Neuronal stem cell (in vitro differentiated cells): ENCODE results near the gene SPOP.
A peak's percentile ranks its signal among the peaks of the same experiment; 100 is the strongest.

Source experiments
- DNase-seq: peaks from one replicate; pipeline ENCODE4 v3.0.0-alpha.2; 2013; ENCODE audit warnings: low spot score
- H2AFZ ChIP-seq: one replicate; pipeline ENCODE4 v1.6.1; 2013; ENCODE audit warnings: mild to moderate bottlenecking, low read length, inconsistent platforms
- H2AK5ac ChIP-seq: 2 replicates; pipeline ENCODE4 v1.6.1; 2013; ENCODE audit warnings: low read depth, mild to moderate bottlenecking, inconsistent platforms, low read length, moderate library complexity, mixed read lengths
- H2BK120ac ChIP-seq: 2 replicates; pipeline ENCODE4 v1.6.1; 2013; ENCODE audit warnings: low read depth, mild to moderate bottlenecking, inconsistent platforms, low read length, moderate library complexity, mixed read lengths
- H2BK12ac ChIP-seq: one replicate; pipeline ENCODE4 v1.6.1; 2013; ENCODE audit warnings: low read length, inconsistent platforms
- H2BK15ac ChIP-seq: 2 replicates; pipeline ENCODE4 v1.6.1; 2013; ENCODE audit warnings: mild to moderate bottlenecking, low read length, inconsistent platforms, mixed read lengths
- H2BK5ac ChIP-seq: one replicate; pipeline ENCODE4 v1.6.1; 2013; ENCODE audit warnings: inconsistent platforms, mild to moderate bottlenecking, low read length, moderate library complexity
- H3K14ac ChIP-seq: one replicate; pipeline ENCODE4 v1.6.1; 2013; ENCODE audit warnings: low read length, inconsistent platforms
- H3K18ac ChIP-seq: 2 replicates; pipeline ENCODE4 v1.6.1; 2013; ENCODE audit warnings: low read length, inconsistent platforms
- H3K23ac ChIP-seq: 2 replicates; pipeline ENCODE4 v1.6.1; 2013; ENCODE audit warnings: low read depth, mild to moderate bottlenecking, mixed read lengths, low read length, inconsistent platforms; ENCODE audit not compliant: poor library complexity
- H3K27ac ChIP-seq: replicated peaks from 3 replicates; pipeline ENCODE4 v1.5.1; 2013; ENCODE audit warnings: low read length, inconsistent platforms
- H3K27me3 ChIP-seq, 3 experiments: 2 replicates each; pipeline ENCODE4 v1.6.1; 2013; ENCODE audit warnings: low read length in 3 of 3, mild to moderate bottlenecking in 2 of 3, inconsistent platforms in 1 of 3, low read depth in 1 of 3, mixed read lengths in 1 of 3, moderate library complexity in 1 of 3; ENCODE audit not compliant: control insufficient read depth in 3 of 3, insufficient read depth in 3 of 3
- H3K36me3 ChIP-seq, 2 donors: replicated peaks in 1 of 2; 2 replicates each; pipeline ENCODE4 v1.6.1; 2013; ENCODE audit warnings: low read length in 2 of 2; ENCODE audit not compliant: control insufficient read depth in 2 of 2, insufficient read depth in 2 of 2
- H3K4ac ChIP-seq: 2 replicates; pipeline ENCODE4 v1.6.1; 2013; ENCODE audit warnings: inconsistent platforms, mild to moderate bottlenecking, low read length, moderate library complexity
- H3K4me1 ChIP-seq, 2 donors: 1 replicate in 1 of 2; 2 replicates in 1 of 2; pipeline ENCODE4 v1.6.1; 2013; ENCODE audit warnings: low read length in 2 of 2, low read depth in 1 of 2; ENCODE audit not compliant: control insufficient read depth in 2 of 2, insufficient read depth in 1 of 2
- H3K4me2 ChIP-seq: one replicate; pipeline ENCODE4 v1.6.1; 2013; ENCODE audit warnings: mild to moderate bottlenecking, low read length, inconsistent platforms; ENCODE audit not compliant: insufficient read depth, poor library complexity, severe bottlenecking
- H3K4me3 ChIP-seq, 2 donors: 2 replicates each; pipeline ENCODE4 v1.5.1; 2013; ENCODE audit warnings: low read length in 2 of 2, mild to moderate bottlenecking in 2 of 2, inconsistent platforms in 1 of 2, moderate library complexity in 1 of 2
- H3K79me1 ChIP-seq: one replicate; pipeline ENCODE4 v1.6.1; 2013; ENCODE audit warnings: low read depth, mild to moderate bottlenecking, inconsistent platforms, low read length, moderate library complexity
- H3K9ac ChIP-seq: one replicate; pipeline ENCODE4 v1.6.1; 2013; ENCODE audit warnings: mild to moderate bottlenecking, low read depth, low read length, inconsistent platforms; ENCODE audit not compliant: poor library complexity
- H3K9me3 ChIP-seq, 2 donors: replicated peaks in 1 of 2; 2 replicates each; pipeline versions ENCODE3 to v1.6.1; 2013; ENCODE audit warnings: low read length in 2 of 2, mild to moderate bottlenecking in 2 of 2, inconsistent platforms in 1 of 2, low read depth in 1 of 2, mixed read lengths in 1 of 2, moderate library complexity in 1 of 2; ENCODE audit not compliant: control insufficient read depth in 2 of 2, insufficient read depth in 1 of 2
- H4K8ac ChIP-seq: one replicate; pipeline ENCODE4 v1.6.1; 2013; ENCODE audit warnings: low read depth, mild to moderate bottlenecking, inconsistent platforms, low read length, moderate library complexity
- H4K91ac ChIP-seq: one replicate; pipeline ENCODE4 v1.6.1; 2013; ENCODE audit warnings: low read length, low read depth, mild to moderate bottlenecking, inconsistent platforms; ENCODE audit not compliant: poor library complexity
- WGBS, 2 donors: extraction: QIAGEN DNeasy Blood & Tissue Kit; methylation state at CpG; one replicate each; pipeline ENCODE4 v1.1.7; 2013; ENCODE audit warnings: missing lambda C conversion rate in 2 of 2, mixed read lengths in 1 of 2; ENCODE audit not compliant: insufficient read length in 2 of 2, insufficient replicate concordance in 1 of 2; ENCODE audit errors: extremely low coverage in 2 of 2; 5-methylcytosine and 5-hydroxymethylcytosine counted together

The SPOP gene

GRCh38 chr17:49567104-49567521 lies 110.8 kb downstream of the SPOP start:
- Histone ChIP-seq H2BK5ac (peak overlapping the region; percentile 87), H2BK15ac (peak overlapping the region; percentile 58), H3K36me3 (no peaks in the 10 kb centered on the region), H4K91ac (no peak overlapping the region), H3K4me3 (no peak overlapping the region), H3K4me1 (peaks cover 0 to 12% of the 10 kb centered on the region in 2 donors), H3K23ac (peak overlapping the region; percentile 80), H3K79me1 (peaks cover 2% of the 10 kb centered on the region), H2AK5ac (peak overlapping the region; percentile 99), H3K4ac (no peak overlapping the region), H3K4me2 (no peak overlapping the region), H2BK12ac (peak overlapping the region; percentile 30), H4K8ac (no peak overlapping the region), H3K14ac (no peak overlapping the region), H3K27ac (no peak overlapping the region), H3K18ac (no peak overlapping the region), H2BK120ac (no peak overlapping the region), H2AFZ (no peak overlapping the region), H3K9ac (no peak overlapping the region), H3K27me3 (peaks cover 0 to 33% (median 11%) of the 10 kb centered on the region in 3 experiments), H3K9me3 (no peaks in the 10 kb centered on the region)
- no peak for DNase-seq
- WGBS, 2 donors: no CpG with 5 or more reads among the region's 9 CpGs

DNA sequence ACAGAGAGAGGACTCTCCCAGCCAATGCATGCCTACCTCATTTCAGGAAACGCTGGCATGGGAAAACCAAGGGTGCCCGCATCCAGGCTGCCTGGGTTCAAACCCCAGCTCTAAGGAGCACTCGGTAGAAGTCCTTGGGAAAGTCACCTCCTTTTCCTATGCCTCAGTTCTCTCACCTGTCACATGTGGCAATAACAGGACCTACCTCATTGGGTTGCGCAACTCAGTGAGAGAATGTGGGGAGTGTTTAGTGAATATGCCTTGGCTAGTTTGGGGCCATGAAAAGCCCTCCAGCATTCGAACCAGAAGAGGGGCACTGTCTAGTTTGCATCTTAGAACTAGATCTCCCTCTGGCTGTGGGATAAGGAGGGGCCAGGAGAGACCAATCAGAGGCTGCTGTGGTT lies 111.2 kb downstream of the SPOP start:
- Histone ChIP-seq H3K18ac (no peak overlapping the region), H4K8ac (no peak overlapping the region), H3K4me2 (no peak overlapping the region), H2AFZ (no peak overlapping the region), H3K9me3 (no peaks in the 10 kb centered on the region), H2AK5ac (no peak overlapping the region), H3K79me1 (peaks cover 2% of the 10 kb centered on the region), H3K4me3 (no peak overlapping the region), H3K23ac (no peak overlapping the region), H3K4me1 (peaks cover 0 to 12% of the 10 kb centered on the region in 2 donors), H2BK5ac (no peak overlapping the region), H3K27me3 (peaks cover 0 to 31% (median 11%) of the 10 kb centered on the region in 3 experiments), H4K91ac (no peak overlapping the region), H3K4ac (no peak overlapping the region), H3K9ac (no peak overlapping the region), H3K27ac (no peak overlapping the region), H2BK120ac (no peak overlapping the region), H3K14ac (no peak overlapping the region), H2BK15ac (no peak overlapping the region), H3K36me3 (no peaks in the 10 kb centered on the region), H2BK12ac (no peak overlapping the region)
- WGBS, 2 donors: no CpG with 5 or more reads among the region's 5 CpGs
- no peak for DNase-seq

GRCh38 chr17:49565948-49566491 lies 111.9 kb downstream of the SPOP start:
- Histone ChIP-seq H3K23ac (no peak overlapping the region), H2BK15ac (no peak overlapping the region), H3K36me3 (no peaks in the 10 kb centered on the region), H3K4me1 (peaks cover 0 to 10% of the 10 kb centered on the region in 2 donors), H2BK5ac (no peak overlapping the region), H3K18ac (no peak overlapping the region), H3K79me1 (peaks cover 2% of the 10 kb centered on the region), H3K4me3 (no peak overlapping the region), H3K9ac (peak overlapping the region; percentile 63), H3K4me2 (no peak overlapping the region), H3K9me3 (no peaks in the 10 kb centered on the region), H3K4ac (no peak overlapping the region), H2AFZ (peak overlapping the region; percentile 45), H3K27me3 (peaks cover 0 to 24% (median 7%) of the 10 kb centered on the region in 3 experiments), H4K91ac (no peak overlapping the region), H2AK5ac (no peak overlapping the region), H2BK120ac (no peak overlapping the region), H2BK12ac (no peak overlapping the region), H3K27ac (no peak overlapping the region), H3K14ac (no peak overlapping the region), H4K8ac (no peak overlapping the region)
- no peak for DNase-seq
- WGBS, 2 donors: 100% methylated on average over 2 of the region's 14 CpGs; no CpG with 5 or more reads in 1 of the 2 donors

DNA sequence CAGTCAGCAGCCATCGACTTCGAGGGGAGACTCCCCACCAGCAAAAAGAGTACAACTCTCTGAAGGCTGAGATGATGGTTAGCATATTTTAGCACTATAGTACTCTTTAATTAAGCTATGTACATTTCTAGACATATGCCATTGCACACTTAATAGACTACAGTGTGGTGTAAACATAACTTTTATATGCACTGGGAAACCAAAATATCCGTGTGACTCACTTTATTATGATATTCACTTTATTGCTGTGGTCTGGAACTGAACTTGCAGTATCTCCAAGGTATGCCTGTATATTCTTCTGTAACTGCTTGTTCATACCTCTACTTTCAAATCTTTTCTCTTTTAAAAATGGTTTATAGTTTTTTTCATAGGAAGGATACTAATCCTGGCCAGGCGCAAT lies 113.3 kb downstream of the SPOP start:
- DNase-seq: no peak
- Histone ChIP-seq H3K18ac (no peak overlapping the region), H3K23ac (no peak overlapping the region), H2BK12ac (no peak overlapping the region), H2AFZ (no peak overlapping the region), H3K27ac (no peak overlapping the region), H4K8ac (no peak overlapping the region), H4K91ac (no peak overlapping the region), H2BK120ac (no peak overlapping the region), H3K4ac (no peak overlapping the region), H2BK15ac (no peak overlapping the region), H3K4me2 (no peak overlapping the region), H2AK5ac (no peak overlapping the region), H2BK5ac (no peak overlapping the region), H3K4me3 (no peak overlapping the region), H3K9ac (no peak overlapping the region), H3K27me3 (peaks cover 0 to 15% (median 0%) of the 10 kb centered on the region in 3 experiments), H3K4me1 (peaks cover 0 to 6% of the 10 kb centered on the region in 2 donors), H3K36me3 (no peaks in the 10 kb centered on the region), H3K9me3 (no peaks in the 10 kb centered on the region), H3K14ac (no peak overlapping the region), H3K79me1 (no peaks in the 10 kb centered on the region)
- WGBS, 2 donors: no CpG with 5 or more reads among the region's 4 CpGs
